CD4-positive, alpha-beta T cell treated with Interleukin-4 for 1 hour (primary cell): ENCODE measurements around the gene EEFSEC.

Experiments
- DNase-seq, 2 donors: peaks; one replicate each; pipeline ENCODE4 v3.0.0-alpha.2; 2020 to 2022

EEFSEC gene

DNA sequence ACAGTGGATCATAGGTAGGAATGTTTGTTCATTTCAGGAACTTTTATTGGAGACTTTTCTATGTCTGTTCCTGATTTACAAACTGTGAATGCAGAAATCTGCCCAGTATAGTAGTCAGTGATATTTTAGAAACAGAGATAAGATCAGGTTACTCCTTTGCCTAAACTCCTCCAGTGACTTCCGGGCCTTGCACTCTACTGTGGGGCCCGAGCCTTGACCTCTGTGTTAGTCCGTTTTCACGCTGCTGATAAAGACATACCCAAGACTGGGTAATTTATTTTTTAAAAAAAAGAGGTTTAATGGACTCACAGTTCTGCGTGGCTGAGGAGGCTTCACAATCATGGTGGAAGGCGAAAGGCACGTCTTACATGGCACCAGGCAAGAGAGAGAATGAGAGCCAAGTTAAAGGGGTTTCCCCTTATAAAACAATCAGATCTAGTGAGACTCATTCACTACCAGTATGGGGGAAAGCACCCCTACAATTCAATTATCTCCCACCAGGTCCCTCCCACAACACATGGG, 186.3 kb downstream of the EEFSEC start:
- DNase-seq, result no peak

DNA sequence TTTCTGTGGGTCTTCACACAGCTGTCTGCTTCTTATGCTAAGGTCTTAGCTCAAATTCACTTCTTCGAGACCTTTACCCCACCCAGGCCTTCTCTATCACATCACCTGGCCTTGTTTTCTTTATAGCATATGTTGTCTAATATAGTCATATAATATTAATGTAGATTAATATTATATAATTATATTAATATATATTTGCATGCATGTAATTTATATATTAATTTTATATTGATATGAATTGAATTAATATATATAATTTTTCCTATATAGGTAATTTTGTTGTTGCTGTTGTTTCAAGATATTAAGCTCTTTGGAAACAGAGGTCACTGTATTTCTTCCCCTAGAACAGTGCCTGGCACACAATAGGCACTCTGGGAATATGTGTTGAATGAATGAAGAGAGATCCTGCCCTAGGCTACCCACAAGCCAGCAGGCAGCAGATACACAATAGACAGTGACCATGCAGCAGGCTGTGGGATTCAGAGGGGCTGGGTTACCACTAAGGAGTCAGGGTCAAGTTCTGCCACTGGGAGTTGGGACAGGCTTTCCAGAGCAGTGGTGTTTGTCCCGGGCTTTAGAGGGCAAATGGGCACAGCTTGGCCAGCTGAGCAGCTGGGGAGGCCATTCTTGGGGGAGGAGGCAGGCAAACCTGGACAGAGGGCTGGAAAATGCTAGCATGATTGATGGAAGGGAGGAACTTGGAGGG, 187.1 kb downstream of the EEFSEC start:
- no peak for DNase-seq

DNA sequence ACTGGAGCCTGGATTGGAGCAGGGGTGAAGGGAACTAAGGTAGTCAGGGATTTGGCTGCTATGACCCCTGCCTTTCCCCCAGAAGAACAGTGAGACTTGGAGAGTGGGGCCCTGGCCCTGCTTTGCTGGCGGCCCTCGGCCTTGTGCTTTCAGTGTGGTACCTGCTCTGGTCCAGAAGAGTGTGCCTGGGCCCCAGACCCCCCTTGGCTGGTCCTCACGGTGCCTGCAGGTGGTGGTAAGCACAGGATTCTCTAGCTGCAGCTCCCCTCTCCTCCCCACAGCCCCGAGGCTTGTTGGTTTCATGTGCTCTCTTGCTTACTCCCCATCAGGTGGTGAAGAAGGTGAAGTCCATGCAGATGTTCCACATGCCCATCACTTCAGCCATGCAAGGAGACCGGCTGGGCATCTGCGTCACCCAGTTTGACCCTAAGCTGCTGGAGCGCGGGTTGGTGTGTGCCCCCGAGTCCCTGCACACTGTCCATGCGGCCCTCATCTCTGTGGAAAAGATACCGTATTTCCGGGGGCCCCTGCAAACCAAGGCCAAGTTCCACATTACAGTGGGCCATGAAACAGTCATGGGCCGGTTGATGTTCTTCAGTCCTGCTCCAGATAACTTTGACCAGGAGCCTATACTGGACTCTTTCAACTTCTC, 187.7 kb downstream of the EEFSEC start:
- no peak for DNase-seq

DNA sequence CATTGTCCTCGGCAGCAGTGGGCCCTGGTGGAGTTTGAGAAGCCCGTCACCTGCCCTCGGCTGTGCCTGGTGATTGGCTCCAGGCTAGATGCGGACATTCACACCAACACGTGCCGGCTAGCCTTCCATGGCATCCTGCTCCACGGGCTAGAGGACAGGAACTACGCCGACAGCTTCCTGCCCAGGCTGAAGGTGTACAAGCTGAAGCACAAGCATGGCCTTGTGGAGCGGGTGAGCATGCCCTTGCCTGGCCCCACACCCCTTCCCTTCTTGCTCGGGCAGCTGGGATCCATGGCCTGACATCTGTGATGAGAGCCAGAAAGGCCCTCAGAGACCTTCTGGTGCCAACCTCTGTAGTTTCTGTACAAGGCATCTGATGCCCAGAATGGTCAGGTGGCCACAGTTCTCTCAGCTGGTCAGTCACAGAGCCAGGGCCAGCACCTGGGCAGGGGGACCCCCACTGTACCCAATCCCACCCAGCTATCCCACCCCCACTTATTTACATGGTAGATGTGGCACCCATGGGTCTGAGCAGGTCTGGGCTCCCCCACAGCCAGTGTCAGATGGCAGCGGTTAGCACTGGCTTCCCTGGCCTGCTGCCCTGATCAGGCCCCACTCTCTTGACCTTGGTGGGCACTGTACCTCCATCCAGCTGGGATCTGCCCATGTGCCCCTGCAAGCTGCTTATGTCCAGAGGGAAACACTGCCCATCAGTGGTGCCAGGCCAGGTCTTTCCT, 188.5 kb downstream of the EEFSEC start:
- DNase-seq, result no peak

DNA sequence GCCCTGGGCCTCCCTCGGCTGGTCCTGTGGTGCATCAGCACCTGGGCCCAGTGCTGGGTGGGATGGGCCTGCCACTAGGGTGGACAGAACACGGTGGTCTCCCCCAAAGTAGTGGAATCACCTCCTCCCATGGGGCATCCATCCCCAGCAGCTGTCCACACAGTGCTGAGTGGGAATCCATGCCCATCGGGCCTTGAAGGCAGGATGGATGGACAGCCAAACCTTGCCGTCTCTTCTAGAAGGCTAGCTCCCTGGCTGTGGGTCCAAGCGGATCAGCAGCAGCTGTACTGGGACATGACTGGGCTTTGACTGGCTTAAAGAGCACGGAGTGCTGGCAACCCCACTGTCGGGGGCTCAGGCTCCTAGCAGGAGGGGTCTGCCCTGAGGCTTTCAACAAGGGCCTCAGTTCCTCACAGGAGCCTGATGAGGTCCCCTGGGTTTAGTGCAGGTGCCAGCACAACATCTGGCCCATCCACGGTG, 189.5 kb downstream of the EEFSEC start:
- no peak for DNase-seq

DNA sequence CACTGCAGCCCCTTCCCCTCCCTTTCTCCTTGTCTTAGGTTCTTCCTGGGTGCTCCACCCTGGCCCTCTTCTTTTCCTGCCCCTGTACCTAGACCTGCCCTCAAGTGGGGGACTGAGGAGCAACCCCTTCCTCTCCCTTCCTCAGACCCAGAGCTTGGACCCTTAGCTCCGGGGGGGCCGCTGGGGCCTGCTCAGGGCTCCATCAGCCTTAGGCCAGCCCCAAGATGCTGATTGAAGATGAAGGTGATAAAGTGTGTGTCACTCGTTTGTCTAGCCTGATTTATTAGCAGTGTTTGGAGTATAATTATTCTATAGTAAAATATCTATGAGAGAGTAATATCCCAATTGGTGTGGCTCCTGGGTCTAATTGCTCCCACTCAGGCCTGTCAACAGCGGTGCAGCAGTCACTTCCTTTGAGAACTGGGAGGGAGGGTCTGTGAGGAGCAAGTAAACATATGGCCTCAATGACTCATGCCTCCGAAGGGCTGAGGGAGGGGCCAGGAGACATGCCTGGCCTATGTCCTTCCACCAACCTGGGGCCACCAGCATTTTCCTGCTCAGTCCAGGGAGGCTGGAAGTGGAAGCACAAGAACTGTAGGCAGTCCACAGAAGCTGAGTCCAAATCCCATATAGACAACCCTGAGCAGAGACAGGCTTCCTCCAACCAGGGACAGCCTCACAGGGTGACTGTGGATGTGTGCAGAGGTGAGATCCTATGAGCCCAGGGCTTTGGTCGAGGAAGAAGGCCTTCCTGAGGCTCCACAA, 190.2 kb downstream of the EEFSEC start:
- DNase-seq, result no peak

DNA sequence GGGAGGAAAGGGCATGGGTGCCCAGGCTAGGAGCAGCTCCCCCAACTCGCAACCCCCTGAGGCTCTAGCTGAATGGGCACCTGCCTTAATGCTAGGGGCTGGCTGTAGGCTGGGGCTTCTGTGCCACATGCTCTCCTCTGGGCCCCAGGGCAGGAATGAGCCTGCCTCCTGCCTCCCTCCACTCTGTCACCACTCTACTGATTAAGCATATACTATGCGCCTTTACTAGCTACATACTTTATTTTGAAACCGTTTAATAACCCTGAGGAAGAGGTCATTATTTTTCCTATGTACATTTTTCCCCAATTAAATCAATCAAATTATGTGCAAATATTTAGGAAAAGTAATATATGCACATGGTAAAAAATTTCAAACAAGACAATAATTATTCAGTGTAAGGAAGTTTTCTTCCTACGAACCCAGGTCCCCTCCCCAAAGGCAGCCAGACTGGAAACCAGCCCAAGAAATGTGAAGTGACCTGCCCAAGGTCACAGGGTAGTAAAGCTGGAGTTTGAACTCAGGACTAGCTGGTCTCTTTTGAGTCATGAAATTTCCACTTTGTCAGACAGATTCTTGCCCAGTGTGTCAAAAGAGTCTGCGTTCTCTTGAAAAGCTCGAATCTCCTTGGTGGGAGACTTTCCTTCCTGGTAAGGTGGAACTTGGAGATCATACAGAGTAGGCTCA, 190.9 kb downstream of the EEFSEC start:
- no peak for DNase-seq

DNA sequence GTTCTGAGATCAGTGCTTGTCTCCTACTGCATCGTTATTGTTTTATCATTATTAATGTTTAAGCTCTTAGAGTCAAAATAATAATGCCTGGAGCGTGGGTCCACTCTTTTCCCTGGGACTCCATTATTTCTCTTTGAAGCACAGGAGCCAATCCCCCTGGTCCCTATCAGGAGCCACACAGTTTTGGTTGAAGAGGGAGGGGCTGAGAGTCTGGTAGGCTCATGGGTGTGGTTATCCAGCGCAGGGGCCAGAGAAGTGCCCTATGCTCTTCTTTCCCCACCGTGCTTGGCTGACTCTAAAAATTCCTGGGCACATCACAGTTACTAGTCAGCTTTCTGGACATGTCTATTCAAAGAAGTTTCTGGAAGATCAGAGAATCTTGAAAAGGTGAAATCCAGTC, 191.9 kb downstream of the EEFSEC start:
- DNase-seq, result no peak

DNA sequence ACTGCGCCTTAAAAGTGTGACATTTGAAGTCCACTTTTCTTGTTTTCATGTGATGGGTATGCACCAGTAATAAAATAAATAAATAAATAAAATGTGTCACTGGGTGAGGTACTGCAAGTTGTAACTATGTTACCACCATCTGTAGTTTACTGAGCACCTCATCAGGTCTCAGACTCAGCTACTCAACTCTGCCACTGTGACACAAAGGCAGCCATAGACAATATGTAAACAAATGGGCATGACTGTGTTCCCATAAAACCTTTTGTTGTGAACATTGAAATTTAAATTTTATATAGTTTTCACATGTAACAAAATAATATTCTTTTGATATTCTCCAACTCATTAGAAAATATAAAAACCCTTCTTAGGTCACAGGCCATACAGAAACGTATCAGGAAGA, 193.3 kb downstream of the EEFSEC start:
- no peak for DNase-seq

DNA sequence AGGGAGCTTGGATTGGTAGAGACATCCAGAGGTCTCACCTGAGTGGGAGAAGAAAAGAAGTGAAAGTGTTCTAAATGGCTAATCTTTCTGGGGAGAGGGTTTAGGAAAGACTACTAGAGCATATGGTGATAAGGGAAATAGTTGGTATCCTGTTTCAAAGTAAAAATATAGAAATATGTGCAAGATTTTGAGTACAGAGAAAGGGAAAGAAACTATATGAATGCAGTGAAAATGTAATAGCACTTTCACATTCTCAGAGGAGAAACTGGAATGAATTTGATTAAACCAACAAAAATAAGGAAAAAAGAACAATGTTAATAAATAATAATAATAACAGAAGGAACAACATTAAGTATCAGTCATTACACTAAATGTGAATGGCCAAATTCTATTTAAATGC, 194.0 kb downstream of the EEFSEC start:
- no peak for DNase-seq

DNA sequence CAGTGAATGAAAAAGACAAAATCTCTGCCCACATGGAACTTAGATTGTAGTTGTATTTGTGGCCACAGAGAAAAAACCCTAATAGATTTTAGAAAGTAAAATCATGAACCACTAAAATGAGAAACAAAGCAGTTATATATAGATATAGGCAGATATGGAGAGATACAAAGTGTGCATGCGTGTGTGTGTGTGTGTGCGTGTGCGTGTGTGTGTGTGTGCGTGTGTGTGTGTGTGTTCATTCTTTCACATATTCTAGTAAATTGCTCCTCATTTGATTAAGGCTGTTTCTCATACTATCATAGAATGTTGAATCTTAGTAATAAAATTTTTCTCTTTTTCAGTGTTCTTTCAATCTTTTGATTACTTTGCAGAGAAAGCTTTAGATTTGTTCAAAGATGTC, 194.8 kb downstream of the EEFSEC start:
- DNase-seq, result no peak

DNA sequence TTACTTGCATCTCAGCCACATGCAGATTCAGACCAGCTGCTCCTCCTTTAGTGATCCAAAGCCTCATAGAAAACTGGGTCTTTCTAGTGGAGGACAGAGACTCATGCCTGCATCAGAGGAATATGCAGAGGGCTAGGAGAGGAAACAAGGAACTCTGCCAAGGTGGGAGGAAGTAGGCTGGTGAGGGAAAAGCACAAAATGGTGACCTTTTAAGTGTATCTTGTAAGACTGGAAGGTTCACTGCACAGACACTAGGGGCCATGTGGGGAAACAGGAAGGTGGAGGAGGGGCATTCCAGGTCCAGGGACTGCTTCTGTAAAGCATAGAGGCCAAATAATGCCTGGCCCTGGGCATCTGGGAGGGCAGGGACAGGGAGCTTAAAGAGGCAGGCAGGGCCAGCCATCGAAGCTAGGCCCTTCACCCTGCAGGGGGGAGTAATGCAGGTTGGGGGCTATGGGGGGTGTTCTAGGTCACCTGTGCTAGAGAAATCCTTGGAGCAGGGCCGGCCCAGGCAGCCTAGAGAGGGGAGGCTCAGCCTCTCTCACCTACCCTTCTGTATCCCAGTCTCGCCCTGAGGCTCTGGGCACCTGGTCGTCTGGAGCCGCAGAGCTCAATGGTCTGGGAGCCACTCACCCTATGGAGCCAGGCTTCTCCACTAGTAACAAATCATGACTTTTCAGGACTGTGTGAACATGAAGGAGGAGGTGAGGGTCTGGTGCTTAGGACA, 195.7 kb downstream of the EEFSEC start:
- DNase-seq, result no peak

DNA sequence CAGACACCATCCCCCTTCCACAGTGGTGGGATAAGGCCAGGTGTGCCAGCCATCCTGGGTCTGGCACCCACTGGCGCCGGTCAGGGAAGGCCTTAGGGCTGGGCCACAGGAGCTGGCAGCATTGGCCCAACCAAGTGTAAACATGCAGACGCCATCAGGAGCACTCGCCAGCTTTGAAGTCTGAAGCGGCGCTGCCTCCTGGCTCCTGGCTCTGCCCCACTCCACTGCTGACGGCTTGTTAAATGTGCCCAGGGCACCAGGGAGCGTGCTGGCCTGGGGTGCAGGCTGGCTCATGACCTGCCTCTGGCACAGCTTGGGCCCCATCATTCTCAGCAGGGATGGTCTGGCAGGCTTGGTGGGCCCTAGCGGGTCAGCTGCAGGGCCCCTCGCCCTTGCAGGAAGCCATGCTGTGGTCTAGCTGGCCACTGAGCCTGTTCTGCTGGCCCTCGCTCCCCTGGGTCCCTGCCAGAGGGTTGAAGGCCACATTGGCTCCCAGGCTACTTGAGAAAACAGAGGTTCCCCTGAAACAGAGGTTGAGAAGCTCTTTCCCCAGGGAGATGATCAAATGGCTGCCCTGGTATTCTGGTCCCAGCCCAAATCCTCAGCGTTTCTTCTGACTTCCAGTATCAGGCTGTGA, 196.8 kb downstream of the EEFSEC start:
- DNase-seq, result no peak

DNA sequence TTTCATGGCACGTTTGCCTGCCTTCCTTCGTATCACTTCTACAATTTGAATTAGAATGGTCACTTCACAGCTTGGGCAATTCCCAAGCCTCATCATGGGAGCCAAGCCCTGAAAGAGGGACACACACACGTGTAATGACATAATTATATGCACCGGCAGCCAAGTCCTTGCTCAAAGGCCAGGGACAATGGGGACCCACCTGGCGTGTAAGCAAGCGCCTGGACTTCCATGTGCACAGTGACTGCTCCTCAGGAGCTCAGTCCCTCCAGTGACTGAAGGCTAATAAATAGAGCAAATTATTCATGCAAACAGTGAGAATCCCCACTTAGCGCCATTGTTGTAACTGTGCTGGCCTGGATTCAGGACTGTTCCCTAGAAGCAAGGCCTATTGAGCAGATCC, 198.3 kb downstream of the EEFSEC start:
- no peak for DNase-seq

DNA sequence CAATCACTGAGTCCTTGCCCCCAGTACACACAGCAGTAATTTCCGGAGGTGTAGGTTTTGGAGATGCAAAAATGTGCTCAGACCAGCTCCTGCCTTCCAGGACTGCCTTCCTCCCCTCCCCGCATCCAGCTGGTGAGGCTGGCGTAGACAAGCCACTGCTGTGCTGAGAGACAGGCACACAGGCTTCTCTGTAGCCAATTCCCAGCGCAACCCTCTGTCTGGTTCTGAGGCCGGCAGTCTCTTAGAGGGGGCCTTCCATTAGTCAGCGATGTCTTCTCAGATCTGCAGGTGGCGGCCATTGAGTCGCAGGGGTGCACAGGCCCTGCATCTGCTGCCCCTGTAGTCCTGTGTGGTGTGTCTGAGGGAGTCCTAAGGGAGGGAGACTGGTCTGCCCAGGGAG, 199.0 kb downstream of the EEFSEC start:
- DNase-seq, result no peak

DNA sequence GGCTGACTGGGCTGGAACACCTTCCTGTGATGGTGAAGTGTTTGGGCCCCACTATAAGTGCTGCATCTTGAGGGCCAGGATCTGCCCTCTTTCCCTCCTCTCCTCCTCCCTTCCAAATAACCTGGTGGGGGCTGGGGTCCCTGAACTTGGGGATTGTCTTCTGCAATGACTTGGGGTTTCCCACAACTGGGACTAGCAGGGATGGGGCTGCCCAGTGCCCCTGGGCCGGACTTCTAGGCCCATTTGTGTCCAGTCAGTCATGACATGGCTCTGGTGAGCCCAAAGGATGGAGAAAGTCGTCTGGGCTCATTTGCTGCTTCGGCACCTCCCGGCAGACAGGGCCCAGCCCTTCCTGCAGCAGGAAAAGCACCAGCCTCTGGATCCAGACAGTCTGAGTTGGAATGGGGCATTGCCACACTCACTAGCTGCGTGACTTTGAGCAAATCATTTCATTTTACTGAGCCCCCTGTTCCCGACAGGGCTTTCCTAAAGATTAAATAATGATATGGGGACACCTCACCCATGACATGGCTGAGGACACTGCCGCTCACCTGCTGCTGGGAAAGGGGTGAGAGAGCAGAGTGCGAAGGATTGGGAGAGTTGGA, 200.2 kb downstream of the EEFSEC start:
- no peak for DNase-seq

DNA sequence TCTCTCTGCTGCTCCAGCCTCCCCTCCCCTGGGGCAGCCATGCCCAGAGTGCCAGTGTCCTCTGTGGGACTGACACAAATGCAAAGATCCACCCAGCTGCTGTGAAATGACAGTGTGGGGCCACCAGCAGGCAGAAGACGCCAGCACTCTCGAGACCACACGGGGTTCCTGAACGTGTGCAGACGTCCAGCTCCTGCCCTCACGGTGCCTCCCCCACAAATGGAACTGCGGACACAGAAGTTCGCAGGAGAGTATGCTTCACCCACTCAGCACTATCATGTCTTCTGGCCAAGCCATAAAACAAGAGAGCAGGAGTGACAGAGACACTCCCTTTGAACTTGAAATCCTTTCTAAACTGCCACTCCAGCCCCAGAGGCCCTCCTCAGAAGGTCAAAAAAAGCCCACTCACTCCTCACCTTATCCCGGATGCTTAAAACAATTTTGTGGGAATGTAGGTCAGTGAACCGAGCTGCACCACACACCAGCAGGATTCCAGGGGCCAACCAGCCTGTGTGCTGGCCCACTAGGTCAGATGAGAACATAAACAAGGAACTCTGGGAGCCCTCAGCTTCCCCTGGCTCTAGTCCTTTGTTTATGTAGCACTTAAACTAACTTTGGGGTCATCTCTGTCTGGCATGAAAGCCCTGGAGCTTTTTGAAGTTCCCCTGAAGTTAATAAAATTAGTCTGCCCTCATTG, 200.9 kb downstream of the EEFSEC start:
- no peak for DNase-seq

DNA sequence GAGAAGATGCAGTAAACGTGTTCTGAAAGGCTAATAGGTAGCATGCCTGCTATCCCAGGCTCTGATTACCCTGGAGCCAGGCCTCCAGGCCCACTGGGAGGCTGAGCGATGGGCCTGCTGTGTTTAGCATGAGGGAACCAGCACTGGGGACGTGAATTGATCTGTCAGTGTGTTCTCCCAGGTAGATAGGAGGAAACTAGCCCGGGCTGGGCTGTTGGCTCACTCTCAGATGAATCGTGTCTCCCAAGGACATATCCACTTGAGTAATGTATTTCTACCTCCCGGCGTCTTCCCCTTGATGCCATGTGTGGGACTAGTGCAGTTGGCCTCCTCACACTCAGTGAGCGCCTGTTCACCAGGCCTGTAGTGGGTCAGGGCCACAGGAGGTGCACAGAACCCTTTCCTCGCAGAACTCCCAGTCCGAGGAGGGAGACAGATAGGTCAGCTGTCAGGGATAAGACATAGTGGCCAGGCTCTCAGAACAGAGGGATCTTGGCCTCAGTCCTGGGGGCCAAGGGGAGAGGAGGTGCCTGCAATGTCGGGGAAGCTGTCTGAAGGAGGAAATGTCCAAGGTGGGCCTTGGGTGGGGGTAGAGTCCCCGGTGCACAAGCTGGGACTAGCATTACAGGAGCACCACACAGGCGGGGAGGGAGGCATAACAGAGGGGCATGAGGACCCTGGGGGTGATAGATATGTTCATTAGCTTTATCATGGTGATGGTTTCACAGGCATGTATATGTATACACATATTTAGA, 201.7 kb downstream of the EEFSEC start:
- no peak for DNase-seq

DNA sequence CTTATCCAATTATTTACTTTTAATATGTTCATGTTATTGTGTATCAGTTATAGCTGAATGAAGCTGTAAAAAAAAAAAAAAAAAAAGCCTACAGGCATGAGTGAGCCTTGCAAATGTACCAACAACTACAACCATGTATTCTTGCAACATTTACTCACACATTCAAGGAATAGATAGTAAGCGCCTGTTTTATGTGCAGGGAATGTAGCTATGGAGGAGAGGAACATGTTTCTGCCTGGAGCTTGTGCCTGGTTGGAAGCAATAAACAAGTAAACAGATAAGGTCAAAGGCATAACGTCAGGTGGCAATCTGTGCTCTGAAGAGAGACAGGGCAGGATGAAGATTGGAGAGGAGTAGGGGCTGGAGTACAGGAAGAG, 202.2 kb downstream of the EEFSEC start:
- DNase-seq, result no peak
